GM18511 (cell line): ENCODE measurements around the gene TTF2.
"Not testable (repeated sequence)": the region's sequence is repeated elsewhere in the genome, so short reads cannot be mapped to it uniquely, and the experiment has no call there.

ENCODE experiments used
- ATAC-seq: cut with Tn5 transposase; IDR thresholded peaks from one replicate; pipeline ENCODE4 v1.9.1; 2021; ENCODE audit warnings: mild to moderate bottlenecking, moderate library complexity; ENCODE audit not compliant: unreplicated experiment

TTF2 gene

DNA sequence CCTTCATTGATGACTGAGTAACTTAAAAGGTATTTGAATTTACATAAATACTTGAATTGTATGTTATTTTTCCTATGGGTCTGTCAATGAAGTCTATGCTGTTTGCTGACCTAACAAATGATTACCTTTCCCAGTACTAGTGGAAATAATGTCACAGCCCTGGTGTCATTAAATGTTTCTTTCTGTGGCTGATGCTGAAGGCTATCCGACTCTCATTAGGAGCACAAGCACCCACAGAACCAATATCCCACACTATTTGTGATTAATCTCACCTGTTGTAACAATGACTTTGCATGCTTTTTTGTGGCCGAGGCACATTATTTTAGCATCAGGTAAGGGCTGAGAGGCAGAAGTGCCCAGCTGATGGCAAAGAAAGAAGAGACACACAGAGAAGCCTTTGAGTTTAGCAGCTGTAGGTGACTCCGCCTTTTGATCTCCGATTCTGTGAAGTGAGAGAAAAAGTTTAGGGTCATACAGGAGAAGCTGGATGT, 87.3 kb downstream of the TTF2 start:
- ATAC-seq, result no peak

DNA sequence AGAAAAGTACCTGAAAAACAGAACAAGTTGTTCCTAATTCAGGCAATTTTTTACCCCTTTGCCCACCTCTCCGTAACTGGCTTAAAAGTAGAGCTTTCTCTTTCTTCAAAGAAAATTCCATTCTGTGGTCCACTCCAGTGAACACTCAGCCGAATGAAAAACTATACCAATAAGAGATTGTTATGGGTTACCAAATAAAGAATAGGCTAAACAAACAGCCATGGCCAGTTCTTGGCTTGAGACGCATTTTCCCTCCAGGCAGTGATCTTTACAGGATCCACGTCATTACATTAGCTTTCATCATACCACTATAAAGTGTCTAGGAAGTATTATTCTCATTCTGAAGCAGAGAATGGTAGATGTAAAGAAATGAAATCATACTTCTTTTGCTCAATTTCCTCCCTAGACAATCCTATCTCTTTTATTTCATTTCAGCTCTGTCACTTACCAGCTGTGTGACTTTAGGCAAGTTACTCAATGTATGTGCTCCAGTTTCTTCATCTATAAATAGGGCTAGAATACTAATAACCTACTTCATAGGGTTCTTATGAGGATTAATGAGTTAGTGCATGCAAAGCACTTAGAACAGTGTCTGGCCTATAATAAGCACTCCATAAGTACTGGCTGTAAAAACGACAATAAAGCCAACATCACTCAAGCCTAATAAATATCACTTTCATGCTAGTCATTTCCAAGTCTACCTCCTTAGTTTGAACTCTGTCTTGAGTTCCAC, 87.9 kb downstream of the TTF2 start:
- no peak for ATAC-seq

DNA sequence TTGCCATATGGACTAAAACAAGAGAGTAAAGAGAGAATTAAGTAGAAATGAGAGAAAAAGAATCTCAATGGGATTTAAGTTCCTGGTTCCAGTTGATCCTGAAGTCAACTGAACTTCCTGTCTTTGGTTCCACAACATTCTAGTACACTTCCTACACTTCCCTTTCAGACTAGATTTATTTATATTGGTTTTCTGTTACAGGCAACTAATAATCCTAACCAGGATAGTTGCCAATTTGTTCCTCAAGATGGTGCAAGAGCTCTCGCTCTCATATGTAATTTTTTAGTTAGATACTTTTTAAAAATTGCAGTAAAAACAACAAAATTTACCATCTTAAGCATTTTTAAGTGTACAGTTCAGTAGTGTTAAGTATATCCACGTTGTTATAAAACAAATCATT, 90.2 kb downstream of the TTF2 start:
- ATAC-seq, result no peak

DNA sequence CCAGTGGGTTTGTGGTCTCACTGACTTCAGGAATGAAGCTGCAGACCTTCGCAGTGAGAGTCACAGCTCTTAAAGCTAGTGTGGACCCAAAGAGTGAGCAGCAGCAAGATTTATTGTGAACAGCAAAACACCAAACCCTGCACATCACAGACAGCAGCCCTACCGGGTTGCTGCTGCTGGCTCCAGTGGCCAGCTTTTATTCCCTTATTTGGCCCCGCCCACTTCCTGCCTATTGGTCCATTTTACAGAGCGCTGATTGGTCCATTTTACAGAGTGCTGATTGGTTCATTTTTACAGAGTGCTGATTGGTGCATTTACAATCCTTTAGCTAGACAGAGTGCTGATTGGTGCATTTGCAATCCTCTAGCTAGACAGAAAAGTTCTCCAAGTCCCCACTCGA, 91.2 kb downstream of the TTF2 start:
- ATAC-seq, result not testable (repeated sequence)
